DMS 273 (cell line): ENCODE measurements around the gene DAAM1.

ENCODE experiments used
- DNase-seq: peaks from one replicate; lab custom pipeline; 2025; ENCODE audit not compliant: unreplicated experiment; lab: John Stamatoyannopoulos, UW

DAAM1 gene

DNA sequence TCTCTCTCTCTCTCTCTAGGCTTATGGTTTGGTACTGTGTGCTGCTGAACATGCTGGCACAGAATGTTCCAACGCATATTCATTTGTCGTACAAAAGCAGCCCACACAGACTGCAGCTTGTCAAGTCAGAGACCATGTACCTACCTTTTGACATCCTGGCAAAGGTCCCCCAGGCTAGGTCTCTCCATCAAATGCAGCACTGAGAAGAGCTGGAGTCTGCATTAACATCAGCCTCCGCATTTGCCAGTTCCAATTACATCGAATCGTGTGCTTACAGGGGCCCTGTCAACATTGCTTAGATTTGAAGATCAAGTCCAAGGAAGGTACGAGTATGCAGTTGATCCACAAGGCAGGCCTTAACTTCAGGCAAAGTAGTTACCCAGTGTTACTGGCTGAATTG lies 228.8 kb downstream of the DAAM1 start:
- DNase-seq = no peak

- peak; percentile 31 for DNase-seq
Measured at GRCh38 chr14:59419303-59419702, 230.8 kb downstream of the DAAM1 start.
